Non-pigmented ciliary epithelial cell (primary cell): ENCODE data around the gene AKAP7.
"Not testable (repeated sequence)": the region's sequence is repeated elsewhere in the genome, so short reads cannot be mapped to it uniquely, and the experiment has no call there.

Source experiments
- DNase-seq: peaks from one replicate; pipeline ENCODE4 v3.0.0-alpha.2; 2010; ENCODE audit warnings: low read depth

AKAP7 gene

DNA sequence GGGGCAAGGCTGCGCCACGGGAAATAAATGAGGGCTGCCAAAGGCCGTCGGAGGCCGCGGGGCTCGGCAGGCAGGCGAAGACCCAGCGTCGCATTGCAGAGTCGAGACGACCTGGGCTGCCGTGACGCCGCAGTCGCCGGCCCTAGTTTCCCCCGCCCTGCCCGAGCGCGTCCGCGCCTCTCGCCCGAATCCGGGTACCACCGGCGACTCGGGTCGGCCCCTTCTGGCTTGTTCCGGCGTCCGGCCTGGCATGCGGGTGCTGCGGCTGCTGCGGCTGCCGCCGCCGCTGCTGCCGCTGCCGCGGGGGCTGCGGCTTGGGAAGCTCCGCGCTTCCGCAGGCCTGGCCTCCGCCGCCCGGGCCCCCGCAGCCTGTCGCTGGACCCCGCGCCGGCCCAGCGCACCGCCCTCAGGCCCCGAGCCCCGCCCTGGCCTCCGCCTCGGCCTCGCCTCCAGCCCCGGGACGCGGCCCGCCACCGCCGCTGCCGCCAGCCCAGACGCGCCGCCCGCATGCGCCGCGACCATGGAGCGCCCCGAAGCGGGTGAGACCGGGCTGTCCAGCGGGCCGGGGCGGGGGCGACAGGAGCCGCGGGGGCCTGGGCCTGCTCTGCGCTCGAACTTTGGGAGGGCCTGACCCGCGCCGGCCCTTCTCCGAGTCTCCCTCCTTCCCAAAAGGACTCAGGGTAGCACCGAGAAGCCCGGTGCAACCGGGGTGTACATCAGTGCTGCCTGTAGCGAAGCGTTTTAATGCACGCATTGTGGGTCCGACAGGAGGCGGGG is at the start of gene AKAP7:
Gene AKAP7, plus strand, starts transcription at position 224 of the 777 bp plus-strand sequence. Its CDS starts 297 bp downstream, at position 521.
- DNase-seq, result no peak

DNA sequence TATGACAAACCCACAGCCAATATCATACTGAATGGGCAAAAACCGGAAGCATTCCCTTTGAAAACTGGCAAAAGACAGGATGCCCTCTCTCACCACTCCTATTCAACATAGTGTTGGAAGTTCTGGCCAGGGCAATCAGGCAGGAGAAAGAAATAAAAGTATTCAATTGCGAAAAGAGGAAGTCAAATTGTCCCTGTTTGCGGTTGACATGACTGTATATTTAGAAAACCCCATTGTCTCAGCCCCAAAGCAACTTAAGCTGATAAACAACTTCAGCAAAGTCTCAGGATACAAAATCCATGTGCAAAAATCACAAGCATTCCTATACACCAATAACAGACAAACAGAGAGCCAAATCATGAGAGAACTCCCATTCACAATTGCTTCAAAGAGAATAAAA is 44.9 kb upstream of the AKAP7 start:
- DNase-seq, result not testable (repeated sequence)

DNA sequence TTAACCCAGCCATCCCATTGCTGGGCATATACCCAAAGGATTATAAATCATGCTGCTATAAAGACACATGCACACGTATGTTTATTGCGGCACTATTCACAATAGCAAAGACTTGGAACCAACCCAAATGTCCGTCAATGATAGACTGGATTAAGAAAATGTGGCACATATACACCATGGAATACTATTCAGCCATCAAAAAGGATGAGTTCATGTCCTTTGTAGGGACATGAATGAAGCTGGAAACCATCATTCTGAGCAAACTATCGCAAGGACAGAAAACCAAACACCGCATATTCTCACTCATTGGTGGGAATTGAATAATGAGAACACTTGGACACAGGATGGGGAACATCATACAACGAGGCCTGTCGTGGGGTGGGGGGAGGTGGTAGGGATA is 43.3 kb upstream of the AKAP7 start:
- DNase-seq, result not testable (repeated sequence)

- no peak for DNase-seq
Observed at GRCh38 chr6:131093334-131093733, 41.9 kb upstream of the AKAP7 start.

DNA sequence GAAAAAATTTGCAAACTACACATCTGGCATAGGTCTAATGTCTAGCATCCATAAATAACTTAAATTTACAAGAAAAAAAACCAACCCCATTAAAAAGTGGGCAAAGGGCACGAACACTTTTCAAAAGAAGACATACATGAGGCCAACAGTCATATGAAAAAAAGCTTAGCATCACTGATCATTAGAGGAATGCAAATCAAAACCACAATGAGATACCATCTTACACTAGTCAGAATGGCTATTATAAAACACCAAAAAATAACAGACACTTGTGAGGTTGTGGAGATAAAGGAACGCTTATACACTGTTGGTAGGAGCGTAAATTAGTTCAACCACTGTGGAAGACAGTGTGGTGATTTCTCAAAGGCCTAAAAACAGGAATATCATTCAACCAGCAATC is 38.5 kb upstream of the AKAP7 start:
- DNase-seq, result no peak

DNA sequence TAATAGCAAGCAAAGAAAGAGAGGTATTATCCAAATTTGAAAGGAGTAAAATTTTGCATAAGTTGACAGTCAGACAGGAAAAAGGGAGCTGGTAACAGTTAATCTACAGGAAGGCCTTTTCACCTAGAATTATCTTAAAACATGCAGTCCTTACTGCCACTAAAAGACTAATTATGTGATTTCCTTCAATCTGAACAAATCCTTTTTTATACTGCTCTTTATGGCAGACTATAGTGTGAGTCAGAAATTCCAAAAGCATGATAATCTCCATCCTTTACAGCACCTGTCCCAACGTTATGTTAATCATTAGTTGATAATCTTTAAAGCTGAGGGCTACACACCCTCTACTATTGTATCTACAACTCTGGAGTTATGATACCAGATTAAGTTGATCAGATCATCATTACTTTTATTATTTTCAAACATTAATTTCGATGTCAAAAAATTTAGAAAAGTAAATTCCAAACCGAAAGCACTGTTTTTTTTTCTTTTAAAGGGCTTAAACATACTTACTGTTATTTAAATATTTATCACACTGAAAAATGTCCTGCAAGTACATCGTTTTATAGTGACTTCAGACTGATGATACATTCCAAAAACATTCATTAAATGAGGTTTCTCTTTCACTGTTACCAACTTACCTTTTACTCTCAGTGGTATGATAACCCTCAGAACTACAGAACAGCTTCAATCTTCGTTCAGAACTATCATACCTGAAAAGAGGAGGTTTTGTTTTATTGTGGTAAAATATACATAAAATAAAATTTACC is 33.2 kb upstream of the AKAP7 start:
- DNase-seq, result no peak

- DNase-seq, result peak; percentile 74
Observed at GRCh38 chr6:131103296-131103695, 32.0 kb upstream of the AKAP7 start.

DNA sequence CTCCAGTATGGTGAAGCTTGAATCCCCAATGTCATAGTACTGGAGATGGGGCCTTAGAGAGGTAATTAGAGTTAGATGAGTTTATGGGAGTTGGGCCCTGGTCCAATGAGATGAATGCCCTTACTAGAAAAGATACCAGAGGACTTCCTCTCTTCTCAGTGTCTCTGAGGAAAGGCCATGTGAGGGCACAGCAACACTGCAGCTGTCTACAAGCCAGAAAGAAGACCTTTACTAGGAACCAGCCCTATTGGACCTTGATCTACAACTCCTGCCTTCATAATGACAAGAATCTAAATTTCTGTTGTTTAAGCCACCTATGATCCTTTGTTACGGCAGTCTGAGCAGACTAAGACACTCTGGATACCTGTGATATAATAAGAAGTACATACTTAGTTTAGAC is 31.4 kb upstream of the AKAP7 start:
- no peak for DNase-seq

- DNase-seq, result peak; percentile 76
Observed at GRCh38 chr6:131107151-131107550, 28.1 kb upstream of the AKAP7 start.

DNA sequence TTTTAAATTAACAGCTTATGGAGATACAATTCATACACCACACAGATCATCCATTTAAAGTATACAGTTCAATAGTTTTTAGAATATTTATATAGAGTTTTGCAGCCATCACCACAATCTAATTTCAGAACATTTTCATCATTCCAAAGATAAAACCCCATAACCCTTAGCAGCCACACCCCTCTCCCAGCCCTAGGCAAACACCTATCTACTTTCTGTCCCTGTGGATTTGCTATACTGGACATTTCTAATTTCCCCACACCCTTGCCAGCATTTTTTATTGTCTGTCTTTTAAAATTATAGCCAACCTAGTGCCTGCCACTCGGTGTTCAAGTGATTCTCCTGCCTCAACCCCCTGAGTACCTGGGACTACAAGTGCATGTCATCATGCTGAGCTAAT is 23.0 kb upstream of the AKAP7 start:
- no peak for DNase-seq

- DNase-seq, result no peak
Observed at GRCh38 chr6:131115651-131116050, 19.6 kb upstream of the AKAP7 start.

DNA sequence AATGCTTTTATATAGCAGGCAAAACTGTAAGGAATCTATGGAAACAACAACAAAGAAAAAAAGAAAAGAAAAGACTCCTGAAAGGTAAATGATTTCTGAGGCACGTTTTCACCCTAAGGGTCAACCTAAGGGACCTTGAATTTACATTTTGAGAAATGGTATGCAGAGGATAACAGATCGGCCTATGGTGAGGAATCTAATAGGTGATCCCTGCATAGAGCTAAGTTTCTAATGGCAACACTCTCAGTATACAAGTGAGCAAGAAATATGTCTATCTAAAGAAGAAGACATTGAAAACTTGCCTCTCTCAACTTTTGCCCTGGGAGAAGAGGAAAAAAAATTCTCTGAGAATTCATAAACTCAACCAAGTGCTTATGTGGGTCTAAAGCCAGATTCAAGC is 18.9 kb upstream of the AKAP7 start:
- DNase-seq, result no peak

GRCh38 chr6:131116755-131117360 is 18.4 kb upstream of the AKAP7 start:
- DNase-seq, result no peak

GRCh38 chr6:131117878-131118277 is 17.4 kb upstream of the AKAP7 start:
- no peak for DNase-seq

DNA sequence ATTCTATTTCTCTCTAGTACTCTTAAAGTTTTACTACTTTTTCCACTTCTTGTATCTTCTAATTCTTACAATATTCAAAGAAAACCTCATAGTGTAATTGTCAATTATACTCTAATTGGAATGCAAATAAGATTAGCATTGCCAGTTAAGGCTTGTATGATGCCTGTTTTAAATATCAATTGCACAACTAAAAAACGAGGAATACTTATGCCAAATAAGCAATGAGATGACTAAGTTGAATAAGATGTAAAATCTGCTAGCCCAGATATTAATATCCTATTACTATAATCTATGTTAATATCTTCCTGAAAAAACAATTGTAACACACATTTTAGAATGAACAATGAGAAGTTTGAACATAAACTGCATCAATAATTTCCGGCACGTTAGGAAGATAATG is 13.3 kb upstream of the AKAP7 start:
- DNase-seq, result no peak

GRCh38 chr6:131122516-131122915 is 12.8 kb upstream of the AKAP7 start:
- DNase-seq, result no peak

DNA sequence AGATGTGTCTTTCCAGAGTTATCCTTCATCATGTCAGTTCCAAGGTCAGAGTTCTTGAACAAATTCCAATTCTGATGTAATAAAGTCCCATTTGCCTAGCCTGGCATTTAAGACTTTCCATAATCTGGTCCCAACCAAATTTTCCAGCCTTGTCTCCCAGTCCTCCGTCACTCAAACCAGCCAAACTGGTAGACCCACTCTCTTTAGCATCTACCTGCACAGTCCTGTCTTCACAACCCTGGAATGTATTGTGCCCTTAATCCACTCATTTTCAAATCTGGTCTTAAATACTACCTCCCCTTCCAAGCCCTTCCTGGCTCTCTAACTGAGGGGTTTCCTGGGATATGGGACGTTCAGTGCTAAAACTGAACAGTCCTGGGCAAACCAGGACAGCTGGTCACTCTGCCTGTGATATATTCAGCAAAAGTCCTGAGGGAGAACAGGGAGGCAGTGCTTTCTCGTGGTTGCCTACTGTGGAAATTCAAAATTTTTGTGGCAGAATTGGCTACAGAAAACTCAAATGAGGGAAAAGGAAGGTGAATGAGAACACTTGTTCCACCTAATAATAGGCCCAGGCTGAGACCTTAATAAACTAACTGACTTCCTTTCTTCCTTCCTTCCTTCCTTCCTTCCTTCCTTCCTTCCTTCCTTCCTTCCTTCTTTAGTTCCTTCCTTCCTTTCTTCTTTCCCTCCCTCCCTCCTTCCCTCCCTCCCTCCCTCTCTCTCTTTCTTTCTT is 10.8 kb upstream of the AKAP7 start:
- DNase-seq, result no peak

- DNase-seq, result no peak
Observed at GRCh38 chr6:131125431-131125830, 9.8 kb upstream of the AKAP7 start.

DNA sequence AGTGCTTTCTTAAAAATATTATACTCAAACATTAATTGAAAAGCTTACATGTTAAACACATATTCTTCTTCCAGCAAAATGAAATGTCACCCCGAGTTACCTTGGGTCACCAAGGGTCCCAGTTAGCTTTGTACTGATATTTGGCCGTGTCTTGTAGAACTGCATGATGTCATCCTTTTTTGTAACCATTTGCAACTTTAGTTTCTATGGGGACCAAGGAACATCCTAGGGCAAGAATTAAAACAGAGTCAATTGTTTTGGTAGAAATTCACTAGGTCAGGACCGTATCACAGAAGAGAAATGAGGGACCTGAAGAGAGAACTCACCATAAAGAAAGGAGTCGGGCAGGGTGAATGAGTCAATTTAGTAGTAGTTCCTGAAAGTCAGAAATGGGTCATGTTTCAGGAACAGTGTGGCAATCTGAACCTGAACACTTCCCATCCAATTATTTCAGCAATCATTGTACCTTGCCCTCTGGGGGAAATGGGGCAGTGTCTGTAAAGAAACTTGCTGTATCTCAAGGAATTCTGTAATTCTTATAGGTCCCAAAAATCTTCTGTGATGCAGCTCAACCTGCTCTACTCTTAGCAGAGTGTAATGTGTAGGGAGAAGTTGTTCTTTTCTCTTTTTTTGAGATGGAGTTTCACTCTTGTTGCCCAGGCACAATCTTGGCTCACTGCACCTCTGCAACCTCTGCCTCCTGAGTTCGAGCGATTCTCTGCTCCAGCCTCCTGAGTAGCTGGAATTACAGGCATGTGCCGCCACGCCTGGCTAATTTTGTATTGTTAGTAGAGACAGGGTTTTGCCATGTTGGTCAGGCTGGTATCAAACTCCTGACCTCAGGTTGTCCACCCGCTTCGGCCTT is 5.3 kb upstream of the AKAP7 start:
- DNase-seq, result no peak

DNA sequence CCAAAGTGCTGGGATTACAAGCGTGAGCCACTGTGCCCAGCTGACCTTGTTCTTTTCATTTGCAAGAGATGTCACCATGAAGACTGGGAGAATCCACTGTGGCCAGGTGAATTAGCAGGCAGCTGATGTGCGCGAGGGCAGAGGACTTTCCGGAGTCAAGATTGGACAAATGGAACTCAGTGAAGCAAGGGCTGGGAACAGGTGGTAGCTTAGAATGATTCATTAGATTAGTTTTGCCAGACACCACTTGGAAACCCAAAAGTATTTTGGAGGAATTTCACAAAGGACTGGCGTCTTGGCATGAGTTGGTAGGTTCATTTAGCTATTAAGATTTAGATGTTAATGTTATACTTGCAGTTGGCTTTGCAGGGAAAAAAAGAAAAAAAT is 4.7 kb upstream of the AKAP7 start:
- no peak for DNase-seq

GRCh38 chr6:131132360-131132759 is 2.9 kb upstream of the AKAP7 start:
- DNase-seq, result no peak
